Measurements from ENCODE around the gene MSH5. TPM values are rescaled to one million over a fixed set of nuclear protein-coding genes. Genes with fewer than 3 reads are reported as not detected.

MSH5 gene
- total RNA-seq, 2 donors from 2014 or later: 5.7 to 10.5 TPM

DNA sequence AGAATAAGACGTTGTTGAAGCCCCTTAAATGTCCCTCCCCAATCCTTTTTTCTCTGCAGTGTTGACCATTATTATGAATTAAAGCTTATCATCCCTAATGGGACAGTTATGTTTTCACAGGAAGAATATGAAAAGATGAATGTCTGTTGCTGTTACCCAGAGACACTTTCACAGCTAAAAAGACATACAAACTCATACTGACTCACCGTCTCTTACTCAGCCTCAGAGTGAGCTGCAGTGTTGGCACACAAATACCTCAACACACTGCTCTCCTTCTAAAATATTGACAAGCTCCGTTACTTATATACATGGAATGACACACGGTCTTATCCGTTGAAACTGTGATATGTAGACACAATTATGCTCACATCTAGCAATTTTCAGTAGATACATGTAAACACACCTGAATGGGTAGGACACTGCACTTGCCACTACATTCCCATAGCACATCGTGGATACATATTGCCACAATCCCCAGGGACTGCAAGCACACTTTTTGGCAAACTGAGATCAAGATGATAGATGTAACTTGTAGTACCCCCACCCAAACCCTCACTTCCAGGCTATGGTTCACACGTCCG, 13.0 kb downstream of the MSH5 start:
- ATAC-seq (ENCODE audit: insufficient number of reproducible peaks, low FRiP score, low read depth) (no peak), DNase-seq (ENCODE audit: low spot score) (no peak)
- Histone ChIP-seq H3K27me3 (replicated peaks; ENCODE audit: insufficient read depth) (no peaks in the 10 kb centered on the region), H3K4me3 (no peak overlapping the region), H3K4me1 (ENCODE audit: control insufficient read depth in 1 of 2, low read depth in 2 of 2) (no peaks in the 10 kb centered on the region), H3K36me3 (no peaks in the 10 kb centered on the region), H3K27ac (no peak overlapping the region), H3K9me3 (no peaks in the 10 kb centered on the region)
- TF ChIP-seq, protein P1, sequence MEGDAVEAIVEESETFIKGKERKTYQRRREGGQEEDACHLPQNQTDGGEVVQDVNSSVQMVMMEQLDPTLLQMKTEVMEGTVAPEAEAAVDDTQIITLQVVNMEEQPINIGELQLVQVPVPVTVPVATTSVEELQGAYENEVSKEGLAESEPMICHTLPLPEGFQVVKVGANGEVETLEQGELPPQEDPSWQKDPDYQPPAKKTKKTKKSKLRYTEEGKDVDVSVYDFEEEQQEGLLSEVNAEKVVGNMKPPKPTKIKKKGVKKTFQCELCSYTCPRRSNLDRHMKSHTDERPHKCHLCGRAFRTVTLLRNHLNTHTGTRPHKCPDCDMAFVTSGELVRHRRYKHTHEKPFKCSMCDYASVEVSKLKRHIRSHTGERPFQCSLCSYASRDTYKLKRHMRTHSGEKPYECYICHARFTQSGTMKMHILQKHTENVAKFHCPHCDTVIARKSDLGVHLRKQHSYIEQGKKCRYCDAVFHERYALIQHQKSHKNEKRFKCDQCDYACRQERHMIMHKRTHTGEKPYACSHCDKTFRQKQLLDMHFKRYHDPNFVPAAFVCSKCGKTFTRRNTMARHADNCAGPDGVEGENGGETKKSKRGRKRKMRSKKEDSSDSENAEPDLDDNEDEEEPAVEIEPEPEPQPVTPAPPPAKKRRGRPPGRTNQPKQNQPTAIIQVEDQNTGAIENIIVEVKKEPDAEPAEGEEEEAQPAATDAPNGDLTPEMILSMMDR (IDR thresholded peaks at IDR 0.05): no peak

DNA sequence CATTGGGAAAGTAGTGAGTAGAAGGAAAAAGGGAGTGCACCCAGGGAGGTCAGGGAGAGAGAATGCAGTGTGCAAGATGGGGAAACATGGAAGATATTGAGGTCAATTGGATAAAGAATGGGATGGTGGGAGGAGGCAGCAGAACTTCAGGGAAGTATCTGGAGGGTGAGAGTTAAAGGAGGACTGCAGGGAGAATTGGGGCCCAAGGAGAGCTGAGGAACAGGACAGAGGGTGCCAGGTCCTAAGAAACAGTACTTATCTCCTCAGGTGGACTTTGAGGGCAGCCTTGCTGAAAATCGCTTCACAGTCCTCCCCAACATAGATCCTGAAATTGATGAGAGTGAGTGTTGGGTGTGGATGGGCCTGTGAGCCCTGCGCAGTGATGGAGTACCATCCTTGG, 18.5 kb downstream of the MSH5 start:
- Histone ChIP-seq H3K9me3 (no peaks in the 10 kb centered on the region), H3K27ac (no peak overlapping the region), H3K4me1 (ENCODE audit: control insufficient read depth in 1 of 2, low read depth in 2 of 2) (no peaks in the 10 kb centered on the region), H3K36me3 (no peaks in the 10 kb centered on the region), H3K27me3 (replicated peaks; ENCODE audit: insufficient read depth) (no peaks in the 10 kb centered on the region), H3K4me3 (no peak overlapping the region)
- DNase-seq (ENCODE audit: low spot score): no peak
- TF ChIP-seq, protein P1 (IDR thresholded peaks at IDR 0.05): no peak
- no peak for ATAC-seq (ENCODE audit: insufficient number of reproducible peaks, low FRiP score, low read depth)

DNA sequence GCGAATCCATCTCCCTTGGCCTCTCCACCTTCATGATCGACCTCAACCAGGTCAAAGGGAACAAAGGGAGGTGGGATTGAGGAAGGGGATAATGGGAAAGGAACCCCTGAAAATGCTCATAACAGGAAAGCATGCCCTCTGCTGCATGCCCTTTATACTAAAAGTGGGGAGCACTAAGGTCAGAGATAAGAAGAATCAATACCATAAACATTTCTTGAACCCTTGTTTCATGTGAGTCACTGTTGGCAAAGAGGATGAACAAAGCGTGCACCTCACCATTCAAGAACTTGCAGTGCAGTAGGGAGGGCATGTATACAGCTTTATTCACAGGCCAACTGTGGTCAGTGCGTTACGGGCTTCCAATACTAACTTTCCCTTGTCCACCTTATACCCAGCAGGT, 21.0 kb downstream of the MSH5 start:
- Histone ChIP-seq H3K36me3 (no peaks in the 10 kb centered on the region), H3K27me3 (replicated peaks; ENCODE audit: insufficient read depth) (no peaks in the 10 kb centered on the region), H3K27ac (no peak overlapping the region), H3K9me3 (no peaks in the 10 kb centered on the region), H3K4me1 (ENCODE audit: control insufficient read depth in 1 of 2, low read depth in 2 of 2) (no peaks in the 10 kb centered on the region), H3K4me3 (no peak overlapping the region)
- no peak for ATAC-seq (ENCODE audit: insufficient number of reproducible peaks, low FRiP score, low read depth)
- TF ChIP-seq, protein P1 (IDR thresholded peaks at IDR 0.05): no peak
- DNase-seq (ENCODE audit: low spot score): no peak

DNA sequence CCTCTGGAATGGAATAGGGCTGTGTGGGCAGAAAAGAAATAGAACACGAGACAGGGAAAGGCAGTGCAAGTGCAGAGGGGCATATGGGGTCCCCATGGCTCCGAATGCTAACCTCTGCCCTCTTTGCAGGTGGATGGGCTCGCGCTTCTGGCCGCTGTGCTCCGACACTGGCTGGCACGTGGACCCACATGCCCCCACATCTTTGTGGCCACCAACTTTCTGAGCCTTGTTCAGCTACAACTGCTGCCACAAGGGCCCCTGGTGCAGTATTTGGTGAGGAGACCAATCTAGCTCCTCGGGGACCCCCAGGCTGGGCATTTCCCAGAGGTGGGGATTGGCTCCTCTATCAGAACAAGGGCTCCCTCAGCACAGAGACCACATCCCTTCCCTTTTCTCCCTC, 21.5 kb downstream of the MSH5 start:
- ATAC-seq (ENCODE audit: insufficient number of reproducible peaks, low FRiP score, low read depth) (no peak), DNase-seq (ENCODE audit: low spot score) (no peak)
- Histone ChIP-seq H3K27ac (no peak overlapping the region), H3K4me1 (ENCODE audit: control insufficient read depth in 1 of 2, low read depth in 2 of 2) (peaks cover 1 to 5% of the 10 kb centered on the region in 2 donors), H3K4me3 (no peak overlapping the region), H3K9me3 (no peaks in the 10 kb centered on the region), H3K36me3 (no peaks in the 10 kb centered on the region), H3K27me3 (replicated peaks; ENCODE audit: insufficient read depth) (no peaks in the 10 kb centered on the region)
- TF ChIP-seq, protein P1 (IDR thresholded peaks at IDR 0.05): no peak

DNA sequence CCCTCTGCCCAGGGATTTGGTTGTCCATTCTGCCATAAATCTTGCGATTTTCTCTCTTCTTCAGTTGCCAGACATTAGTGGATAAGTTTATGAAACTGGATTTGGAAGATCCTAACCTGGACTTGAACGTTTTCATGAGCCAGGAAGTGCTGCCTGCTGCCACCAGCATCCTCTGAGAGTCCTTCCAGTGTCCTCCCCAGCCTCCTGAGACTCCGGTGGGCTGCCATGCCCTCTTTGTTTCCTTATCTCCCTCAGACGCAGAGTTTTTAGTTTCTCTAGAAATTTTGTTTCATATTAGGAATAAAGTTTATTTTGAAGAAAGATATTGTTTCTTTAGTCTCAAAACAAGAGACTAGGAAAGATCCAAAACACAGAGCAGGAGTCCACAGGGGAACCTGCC, 22.6 kb downstream of the MSH5 start, which contains the start of gene SAPCD1:
Gene SAPCD1 (plus strand): TSS at position 301 of the 400 bp plus-strand sequence. CDS start 399 bp downstream, outside the sequence.
- Histone ChIP-seq H3K9me3 (no peaks in the 10 kb centered on the region), H3K4me3 (no peak within 1 kb of the TSS), H3K27ac (no peak within 1 kb of the TSS), H3K4me1 (ENCODE audit: control insufficient read depth in 1 of 2, low read depth in 2 of 2) (peaks cover 2 to 8% of the 10 kb centered on the region in 2 donors), H3K27me3 (replicated peaks; ENCODE audit: insufficient read depth) (no peaks in the 10 kb centered on the region), H3K36me3 (no peaks in the 10 kb centered on the region)
- DNase-seq (ENCODE audit: low spot score): no peak
- TF ChIP-seq, protein P1 (IDR thresholded peaks at IDR 0.05): no peak
- no peak for ATAC-seq (ENCODE audit: insufficient number of reproducible peaks, low FRiP score, low read depth)
